Measurements from ENCODE around the gene PRKCA. TPM values are rescaled to one million over a fixed set of nuclear protein-coding genes. Genes with fewer than 3 reads are reported as not detected.
A peak's percentile ranks its signal among the peaks of the same experiment; 100 is the strongest.

Gene PRKCA
- total RNA-seq, 3 donors from 2014 or later: 5.1 to 10.5 (median 6.6) TPM

DNA sequence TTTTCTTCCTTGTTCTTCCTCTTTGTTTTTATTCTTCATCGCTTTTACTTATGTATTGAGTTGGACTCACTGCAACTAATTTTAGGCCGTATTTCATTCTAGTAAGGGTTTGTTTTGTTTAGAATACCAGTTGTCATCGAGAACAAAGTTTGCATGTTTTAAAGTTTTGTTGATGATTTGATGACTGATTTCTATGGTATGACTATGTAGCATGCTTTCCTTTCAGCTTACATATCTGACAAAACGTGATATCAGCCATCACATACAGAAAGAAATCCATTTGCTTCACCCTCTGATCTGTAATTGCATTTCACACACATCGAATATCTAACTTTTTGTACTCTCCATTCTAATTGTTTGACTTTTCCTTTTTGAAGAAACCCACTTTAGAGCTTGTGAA is 4.0 kb downstream of the PRKCA start:
- no peak for DNase-seq (ENCODE audit: low spot score in 2 of 2)
- Histone ChIP-seq H3K27me3 (no peaks in the 10 kb centered on the region), H3K4me3 (peak overlapping the region in 1 of 3 donors; percentile 2), H3K27ac (no peak overlapping the region), H3K36me3 (no peaks in the 10 kb centered on the region), H3K4me1 (no peaks in the 10 kb centered on the region), H3K9me3 (no peaks in the 10 kb centered on the region)
- TF ChIP-seq POLR2AphosphoS5 (IDR thresholded peaks at IDR 0.05): no peak
- TF ChIP-seq, protein P1, sequence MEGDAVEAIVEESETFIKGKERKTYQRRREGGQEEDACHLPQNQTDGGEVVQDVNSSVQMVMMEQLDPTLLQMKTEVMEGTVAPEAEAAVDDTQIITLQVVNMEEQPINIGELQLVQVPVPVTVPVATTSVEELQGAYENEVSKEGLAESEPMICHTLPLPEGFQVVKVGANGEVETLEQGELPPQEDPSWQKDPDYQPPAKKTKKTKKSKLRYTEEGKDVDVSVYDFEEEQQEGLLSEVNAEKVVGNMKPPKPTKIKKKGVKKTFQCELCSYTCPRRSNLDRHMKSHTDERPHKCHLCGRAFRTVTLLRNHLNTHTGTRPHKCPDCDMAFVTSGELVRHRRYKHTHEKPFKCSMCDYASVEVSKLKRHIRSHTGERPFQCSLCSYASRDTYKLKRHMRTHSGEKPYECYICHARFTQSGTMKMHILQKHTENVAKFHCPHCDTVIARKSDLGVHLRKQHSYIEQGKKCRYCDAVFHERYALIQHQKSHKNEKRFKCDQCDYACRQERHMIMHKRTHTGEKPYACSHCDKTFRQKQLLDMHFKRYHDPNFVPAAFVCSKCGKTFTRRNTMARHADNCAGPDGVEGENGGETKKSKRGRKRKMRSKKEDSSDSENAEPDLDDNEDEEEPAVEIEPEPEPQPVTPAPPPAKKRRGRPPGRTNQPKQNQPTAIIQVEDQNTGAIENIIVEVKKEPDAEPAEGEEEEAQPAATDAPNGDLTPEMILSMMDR (IDR thresholded peaks at IDR 0.05): no peak
- no peak for TF ChIP-seq POLR2A (IDR thresholded peaks at IDR 0.05)
- intact Hi-C loops (cut with DNase I; ENCODE audit: low total_unique reads): no loop called here

DNA sequence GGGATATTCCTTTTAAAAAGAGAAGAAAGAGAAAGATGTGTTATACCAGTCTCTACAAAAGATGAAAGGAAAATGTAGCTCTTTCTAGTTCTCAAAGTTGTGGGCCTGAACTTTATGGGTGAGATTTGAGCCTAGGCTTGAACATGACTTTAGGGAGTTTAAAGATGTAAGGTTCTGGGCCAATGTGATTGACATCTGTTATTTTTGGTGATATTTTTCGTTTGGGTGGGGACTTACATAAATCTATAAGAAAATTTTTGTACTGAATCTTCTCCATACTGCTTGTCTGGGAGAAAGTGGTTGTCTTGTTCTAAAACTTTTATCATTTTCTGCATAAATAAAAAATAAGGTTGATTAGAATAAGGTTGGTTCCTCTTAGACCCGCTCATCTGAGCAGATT is 4.8 kb downstream of the PRKCA start:
- Histone ChIP-seq H3K4me1 (no peaks in the 10 kb centered on the region), H3K36me3 (no peaks in the 10 kb centered on the region), H3K9me3 (no peaks in the 10 kb centered on the region), H3K27me3 (no peaks in the 10 kb centered on the region), H3K4me3 (no peak overlapping the region), H3K27ac (no peak overlapping the region)
- no peak for DNase-seq (ENCODE audit: low spot score in 2 of 2)
- TF ChIP-seq, protein P1 (IDR thresholded peaks at IDR 0.05): no peak
- TF ChIP-seq POLR2AphosphoS5 (IDR thresholded peaks at IDR 0.05) (no peak), POLR2A (IDR thresholded peaks at IDR 0.05) (no peak)
- intact Hi-C loops (cut with DNase I; ENCODE audit: low total_unique reads): no loop called here

DNA sequence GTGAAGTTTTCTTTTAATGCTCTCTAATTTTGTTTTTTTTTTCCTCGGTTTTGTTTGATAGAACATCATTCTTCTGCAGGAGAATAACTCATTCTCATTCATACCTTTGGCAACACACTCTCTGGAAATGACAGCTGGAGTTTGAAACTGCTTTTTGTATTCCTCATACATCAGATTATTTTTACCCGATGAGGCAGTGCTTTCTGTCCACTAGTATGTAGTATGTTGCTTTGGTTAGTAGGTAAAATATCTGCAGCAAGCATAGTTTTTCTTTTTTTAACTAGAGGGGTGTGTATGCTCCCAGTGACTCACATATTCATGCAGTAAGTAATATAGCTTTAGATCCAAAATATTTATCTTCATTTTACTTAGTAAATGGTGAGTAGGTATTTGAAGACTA is 6.4 kb downstream of the PRKCA start:
- Histone ChIP-seq H3K9me3 (no peaks in the 10 kb centered on the region), H3K4me1 (no peaks in the 10 kb centered on the region), H3K36me3 (no peaks in the 10 kb centered on the region), H3K27ac (no peak overlapping the region), H3K27me3 (no peaks in the 10 kb centered on the region), H3K4me3 (no peak overlapping the region)
- intact Hi-C loops (cut with DNase I; ENCODE audit: low total_unique reads): no loop called here
- DNase-seq (ENCODE audit: low spot score in 2 of 2): no peak
- no peak for TF ChIP-seq POLR2AphosphoS5 (IDR thresholded peaks at IDR 0.05)
- TF ChIP-seq, protein P1 (IDR thresholded peaks at IDR 0.05): no peak
- TF ChIP-seq POLR2A (IDR thresholded peaks at IDR 0.05): no peak

DNA sequence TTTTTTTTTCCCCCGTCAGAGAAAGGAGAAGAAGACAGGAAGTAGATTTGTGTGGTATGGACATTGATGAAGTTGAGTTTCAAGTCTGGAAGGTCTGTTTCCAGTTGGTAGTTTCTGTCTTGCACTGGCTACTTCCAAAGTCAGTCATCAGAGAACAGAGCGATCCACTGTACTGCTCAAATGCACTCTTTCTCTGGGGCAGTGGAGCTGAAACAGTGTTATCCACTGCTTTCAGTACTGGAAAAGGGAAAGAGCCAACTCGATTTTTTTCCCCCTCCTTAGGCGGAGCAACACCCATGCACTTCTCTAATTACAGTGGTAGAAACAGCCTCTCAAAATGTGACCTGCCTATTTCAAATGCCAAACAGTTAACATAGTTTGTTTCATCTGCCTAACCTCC is 7.4 kb downstream of the PRKCA start:
- no peak overlapping the region for H3K27ac ChIP-seq
- H3K9me3 ChIP-seq: no peaks in the 10 kb centered on the region
- intact Hi-C loops (cut with DNase I; ENCODE audit: low total_unique reads): no loop called here
- H3K4me1 ChIP-seq: no peaks in the 10 kb centered on the region
- no peaks in the 10 kb centered on the region for H3K27me3 ChIP-seq
- H3K4me3 ChIP-seq: no peak overlapping the region
- no peak for DNase-seq (ENCODE audit: low spot score in 2 of 2)
- TF ChIP-seq, protein P1 (IDR thresholded peaks at IDR 0.05): no peak
- TF ChIP-seq POLR2A (IDR thresholded peaks at IDR 0.05) (no peak), POLR2AphosphoS5 (IDR thresholded peaks at IDR 0.05) (no peak)
- no peaks in the 10 kb centered on the region for H3K36me3 ChIP-seq

DNA sequence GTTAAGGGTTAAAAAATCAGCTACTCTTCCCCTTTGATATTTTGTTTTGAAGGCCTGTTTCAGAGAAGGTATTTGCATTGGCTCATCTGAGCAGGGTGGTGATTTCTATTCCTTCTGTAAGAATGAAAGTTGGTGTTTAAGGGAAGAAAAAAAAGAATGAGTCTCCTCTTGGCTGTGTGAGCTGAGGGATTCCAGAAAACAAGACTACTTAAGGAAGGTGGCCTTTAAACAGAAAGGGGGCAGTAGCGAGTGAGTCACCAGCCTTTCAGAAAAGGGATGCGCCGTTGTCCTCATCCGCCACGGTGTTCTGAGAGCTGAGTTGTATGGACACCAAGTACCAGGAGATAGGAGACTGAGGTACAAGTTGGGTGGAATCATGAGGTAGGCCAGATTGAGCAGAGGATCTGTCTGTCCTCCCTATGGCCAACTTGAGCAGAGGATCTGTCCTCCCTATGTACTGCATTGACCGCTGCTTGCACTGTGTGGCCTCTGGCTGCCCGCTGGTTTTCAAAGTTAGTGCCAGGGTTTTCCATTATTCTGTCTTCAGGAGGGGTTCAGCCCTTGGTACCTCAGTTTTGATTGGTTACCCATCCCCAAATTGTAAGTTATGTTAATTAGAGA is 8.2 kb downstream of the PRKCA start:
- no peaks in the 10 kb centered on the region for H3K4me1 ChIP-seq
- H3K4me3 ChIP-seq: no peak overlapping the region
- DNase-seq (ENCODE audit: low spot score in 2 of 2): no peak
- H3K36me3 ChIP-seq: no peaks in the 10 kb centered on the region
- H3K27ac ChIP-seq: no peak overlapping the region
- no peaks in the 10 kb centered on the region for H3K27me3 ChIP-seq
- H3K9me3 ChIP-seq: no peaks in the 10 kb centered on the region
- TF ChIP-seq POLR2A (IDR thresholded peaks at IDR 0.05) (no peak), POLR2AphosphoS5 (IDR thresholded peaks at IDR 0.05) (no peak)
- intact Hi-C loops (cut with DNase I; ENCODE audit: low total_unique reads): no loop called here
